ENCODE data around the gene HSPB8. TPM values are rescaled to one million over a fixed set of nuclear protein-coding genes. Genes with fewer than 3 reads are reported as not detected.

HSPB8 gene
- total RNA-seq, 2 experiments from 2014 or later: not detected

DNA sequence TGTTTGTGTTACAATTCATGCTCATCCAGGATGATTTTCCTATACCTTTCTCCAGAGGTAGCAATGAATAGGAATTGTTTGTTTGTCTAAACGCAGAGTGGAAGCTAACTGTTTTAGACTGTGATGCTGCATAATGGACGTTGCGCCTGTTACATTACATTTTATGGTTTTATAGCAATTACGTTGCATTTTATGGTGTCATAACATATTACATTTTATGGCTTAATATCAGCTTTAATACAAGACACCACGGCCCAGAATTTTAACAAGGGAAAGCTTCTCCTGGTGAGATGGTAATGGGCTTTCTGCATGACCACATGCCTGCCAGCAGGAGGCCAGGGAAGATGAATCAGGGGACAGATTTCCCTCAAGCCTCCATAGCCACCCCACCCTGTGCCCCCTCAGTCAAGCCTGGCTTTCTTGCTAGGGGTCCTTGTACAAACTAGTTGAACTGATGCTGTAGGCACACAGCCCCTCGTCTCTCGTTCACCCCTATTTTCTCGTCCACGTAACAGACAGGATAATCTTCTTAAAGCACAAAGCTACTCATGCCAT lies 56.5 kb downstream of the HSPB8 start:
- no peak overlapping the region for H3K27ac Mint-ChIP-seq
- intact Hi-C loops (cut with DNase I, micrococcal nuclease): no loop called here
- peaks cover 2% of the 10 kb centered on the region for H3K9me3 Mint-ChIP-seq
- H3K9me3 ChIP-seq (ENCODE audit: control insufficient read depth in 1 of 2, insufficient read depth in 1 of 2, low read length in 2 of 2): peaks cover 0 to 5% of the 10 kb centered on the region in 2 experiments
- POLR2A ChIA-PET: no interaction called here
- H3K27me3 Mint-ChIP-seq: peaks cover 16% of the 10 kb centered on the region
- TF ChIP-seq, protein P1, sequence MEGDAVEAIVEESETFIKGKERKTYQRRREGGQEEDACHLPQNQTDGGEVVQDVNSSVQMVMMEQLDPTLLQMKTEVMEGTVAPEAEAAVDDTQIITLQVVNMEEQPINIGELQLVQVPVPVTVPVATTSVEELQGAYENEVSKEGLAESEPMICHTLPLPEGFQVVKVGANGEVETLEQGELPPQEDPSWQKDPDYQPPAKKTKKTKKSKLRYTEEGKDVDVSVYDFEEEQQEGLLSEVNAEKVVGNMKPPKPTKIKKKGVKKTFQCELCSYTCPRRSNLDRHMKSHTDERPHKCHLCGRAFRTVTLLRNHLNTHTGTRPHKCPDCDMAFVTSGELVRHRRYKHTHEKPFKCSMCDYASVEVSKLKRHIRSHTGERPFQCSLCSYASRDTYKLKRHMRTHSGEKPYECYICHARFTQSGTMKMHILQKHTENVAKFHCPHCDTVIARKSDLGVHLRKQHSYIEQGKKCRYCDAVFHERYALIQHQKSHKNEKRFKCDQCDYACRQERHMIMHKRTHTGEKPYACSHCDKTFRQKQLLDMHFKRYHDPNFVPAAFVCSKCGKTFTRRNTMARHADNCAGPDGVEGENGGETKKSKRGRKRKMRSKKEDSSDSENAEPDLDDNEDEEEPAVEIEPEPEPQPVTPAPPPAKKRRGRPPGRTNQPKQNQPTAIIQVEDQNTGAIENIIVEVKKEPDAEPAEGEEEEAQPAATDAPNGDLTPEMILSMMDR (IDR thresholded peaks at IDR 0.05): no peak
- H3K36me3 Mint-ChIP-seq (ENCODE audit: low read depth): no peaks in the 10 kb centered on the region
- H3K4me3 Mint-ChIP-seq: no peak overlapping the region
- no peak for DNase-seq
- H3K4me1 Mint-ChIP-seq (ENCODE audit: low read depth): no peaks in the 10 kb centered on the region
- peaks cover 0 to 2% of the 10 kb centered on the region in 2 experiments for H3K27me3 ChIP-seq (ENCODE audit: control insufficient read depth in 1 of 2, insufficient read depth in 2 of 2, low read length in 2 of 2)
- no peak overlapping the region for H3K27ac ChIP-seq (ENCODE audit: low read depth in 1 of 2, low read length in 2 of 2)
- ATAC-seq (ENCODE audit: poor library complexity): no peak
- no peaks in the 10 kb centered on the region for H3K4me1 ChIP-seq (ENCODE audit: insufficient read depth, low read length)
- no peaks in the 10 kb centered on the region for H3K36me3 ChIP-seq (ENCODE audit: insufficient read depth, low read length)
- no peak overlapping the region for H3K4me3 ChIP-seq (ENCODE audit: low read length)
- CTCF ChIA-PET: no interaction called here

DNA sequence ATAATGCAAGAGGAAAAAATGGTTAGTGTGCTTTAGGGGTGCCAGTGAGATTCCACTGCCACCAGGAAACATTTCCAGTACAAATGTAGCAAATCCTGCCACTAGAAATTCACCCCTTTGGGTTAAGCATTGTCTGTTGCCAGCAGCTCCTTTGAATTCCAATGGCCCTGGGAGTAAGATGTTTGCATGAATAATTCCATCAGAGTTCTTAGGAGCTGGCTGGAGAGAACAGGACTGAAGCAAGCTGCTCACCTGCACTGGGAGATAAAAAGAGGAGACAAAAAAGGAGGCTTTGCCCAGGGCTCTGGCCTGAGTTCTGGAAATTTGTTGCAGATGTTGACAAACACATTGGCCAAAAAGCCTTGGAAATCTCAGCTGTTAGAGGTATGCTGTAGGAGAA lies 57.6 kb downstream of the HSPB8 start:
- no peak overlapping the region for H3K4me3 Mint-ChIP-seq
- DNase-seq: no peak
- Histone ChIP-seq H3K27me3 (ENCODE audit: control insufficient read depth in 1 of 2, insufficient read depth in 2 of 2, low read length in 2 of 2) (peaks cover 0 to 2% of the 10 kb centered on the region in 2 experiments), H3K27ac (ENCODE audit: low read depth in 1 of 2, low read length in 2 of 2) (no peak overlapping the region), H3K4me3 (ENCODE audit: low read length) (no peak overlapping the region), H3K4me1 (ENCODE audit: insufficient read depth, low read length) (no peaks in the 10 kb centered on the region), H3K9me3 (ENCODE audit: control insufficient read depth in 1 of 2, insufficient read depth in 1 of 2, low read length in 2 of 2) (peaks cover 0 to 5% of the 10 kb centered on the region in 2 experiments), H3K36me3 (ENCODE audit: insufficient read depth, low read length) (no peaks in the 10 kb centered on the region)
- H3K4me1 Mint-ChIP-seq (ENCODE audit: low read depth): no peaks in the 10 kb centered on the region
- ChIA-PET POLR2A (no interaction called here), CTCF (no interaction called here)
- intact Hi-C loops (cut with DNase I, micrococcal nuclease): no loop called here
- H3K27me3 Mint-ChIP-seq: peaks cover 12% of the 10 kb centered on the region
- H3K27ac Mint-ChIP-seq: no peak overlapping the region
- no peaks in the 10 kb centered on the region for H3K36me3 Mint-ChIP-seq (ENCODE audit: low read depth)
- ATAC-seq (ENCODE audit: poor library complexity): no peak
- TF ChIP-seq, protein P1 (IDR thresholded peaks at IDR 0.05): no peak
- peaks cover 2% of the 10 kb centered on the region for H3K9me3 Mint-ChIP-seq

DNA sequence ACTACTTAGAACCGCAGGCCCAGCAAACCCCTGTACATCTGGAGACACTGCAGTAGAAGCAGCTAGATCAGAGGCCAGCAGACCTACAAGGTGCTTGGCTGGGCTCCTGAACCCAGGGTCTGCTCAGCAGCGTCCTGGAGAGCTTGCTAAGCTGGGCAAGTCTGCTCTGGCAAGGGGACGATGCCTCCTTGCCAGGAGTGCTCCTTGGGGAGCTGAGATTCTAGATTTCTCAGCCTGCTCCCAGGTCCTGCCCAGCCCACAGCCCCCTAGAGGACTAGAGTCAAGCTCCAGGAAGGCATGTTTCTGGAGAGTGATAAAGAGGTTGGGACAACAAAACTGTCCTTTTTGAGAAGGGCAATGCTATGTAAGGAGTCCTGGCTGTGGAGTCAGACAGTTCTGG lies 60.3 kb downstream of the HSPB8 start:
- ATAC-seq (ENCODE audit: poor library complexity): no peak
- H3K36me3 Mint-ChIP-seq (ENCODE audit: low read depth): no peaks in the 10 kb centered on the region
- TF ChIP-seq, protein P1 (IDR thresholded peaks at IDR 0.05): no peak
- no peaks in the 10 kb centered on the region for H3K36me3 ChIP-seq (ENCODE audit: insufficient read depth, low read length)
- H3K27me3 Mint-ChIP-seq: peaks cover 9% of the 10 kb centered on the region
- H3K4me1 ChIP-seq (ENCODE audit: insufficient read depth, low read length): no peaks in the 10 kb centered on the region
- H3K4me3 ChIP-seq (ENCODE audit: low read length): no peak overlapping the region
- no peak overlapping the region for H3K27ac Mint-ChIP-seq
- H3K27ac ChIP-seq (ENCODE audit: low read depth in 1 of 2, low read length in 2 of 2): no peak overlapping the region
- ChIA-PET POLR2A (no interaction called here), CTCF (no interaction called here)
- peaks cover 2% of the 10 kb centered on the region for H3K9me3 Mint-ChIP-seq
- no peak for DNase-seq
- intact Hi-C loops (cut with DNase I, micrococcal nuclease): no loop called here
- no peaks in the 10 kb centered on the region for H3K4me1 Mint-ChIP-seq (ENCODE audit: low read depth)
- peaks cover 0 to 2% of the 10 kb centered on the region in 2 experiments for H3K27me3 ChIP-seq (ENCODE audit: control insufficient read depth in 1 of 2, insufficient read depth in 2 of 2, low read length in 2 of 2)
- H3K4me3 Mint-ChIP-seq: no peak overlapping the region
- H3K9me3 ChIP-seq (ENCODE audit: control insufficient read depth in 1 of 2, insufficient read depth in 1 of 2, low read length in 2 of 2): peaks cover 0 to 5% of the 10 kb centered on the region in 2 experiments
